GM21390 (cell line): ENCODE results near the gene TPBGL.

Experiments
- ATAC-seq: cut with Tn5 transposase; IDR thresholded peaks from one replicate; pipeline ENCODE4 v1.9.1; 2021; ENCODE audit not compliant: unreplicated experiment

TPBGL gene

DNA sequence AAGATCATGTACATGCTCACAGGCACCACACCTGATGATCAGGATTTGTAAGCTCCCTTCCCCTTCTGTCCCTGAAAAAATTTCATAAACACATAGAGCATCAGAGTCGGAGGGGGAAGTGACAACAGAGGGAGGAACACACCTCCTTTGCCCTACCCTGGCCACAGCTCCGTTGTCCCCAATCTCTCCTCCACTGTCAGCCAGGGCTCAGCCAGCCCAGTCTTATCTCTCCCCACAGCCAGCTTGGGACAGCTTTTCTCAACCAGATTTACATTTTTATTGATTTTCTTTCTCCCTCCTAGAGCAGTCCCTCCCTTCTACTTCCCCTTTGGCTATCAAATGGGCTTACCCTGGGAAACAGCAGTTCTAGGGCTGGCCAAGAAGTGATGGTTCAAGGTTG, 32.1 kb upstream of the TPBGL start:
- ATAC-seq: no peak

DNA sequence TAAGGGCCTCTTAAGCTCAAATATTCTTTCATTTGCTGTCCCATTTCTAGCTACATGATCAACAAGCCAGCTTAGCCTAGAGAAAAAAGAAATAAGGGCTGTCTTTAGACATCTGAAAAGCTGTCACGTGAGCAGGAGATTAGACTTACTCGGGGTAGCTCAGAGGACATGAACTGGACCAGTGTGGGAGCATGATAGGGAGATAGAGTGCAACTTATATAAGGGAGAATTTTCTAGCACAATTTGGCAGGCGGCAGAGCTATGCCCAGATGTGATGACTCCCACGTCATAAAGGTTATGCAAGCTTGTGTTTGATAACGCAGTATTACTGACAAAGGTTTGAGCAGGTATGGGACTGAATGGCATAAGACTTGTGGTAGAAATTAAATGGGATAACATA, 28.2 kb upstream of the TPBGL start:
- ATAC-seq: no peak

DNA sequence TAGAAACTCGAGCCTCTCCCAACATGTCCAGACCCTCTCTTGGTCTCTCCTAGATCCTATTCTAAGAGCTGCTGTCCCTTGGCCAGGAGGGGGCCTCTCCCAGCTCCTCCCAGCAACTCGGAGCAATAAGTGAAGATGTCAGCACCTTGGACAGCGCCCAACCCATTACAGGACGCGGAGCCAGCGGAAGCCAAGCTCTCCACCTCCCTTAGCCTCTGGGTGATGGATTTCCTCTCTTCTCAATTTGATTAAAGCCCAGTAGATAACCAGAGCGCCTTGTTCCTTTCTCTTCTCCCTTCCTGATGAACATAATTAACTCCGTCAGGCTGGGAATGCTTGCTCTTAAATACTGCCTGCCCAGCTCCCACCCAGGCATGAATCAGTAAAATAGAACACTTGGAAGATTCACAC, 26.2 kb upstream of the TPBGL start:
- no peak for ATAC-seq

DNA sequence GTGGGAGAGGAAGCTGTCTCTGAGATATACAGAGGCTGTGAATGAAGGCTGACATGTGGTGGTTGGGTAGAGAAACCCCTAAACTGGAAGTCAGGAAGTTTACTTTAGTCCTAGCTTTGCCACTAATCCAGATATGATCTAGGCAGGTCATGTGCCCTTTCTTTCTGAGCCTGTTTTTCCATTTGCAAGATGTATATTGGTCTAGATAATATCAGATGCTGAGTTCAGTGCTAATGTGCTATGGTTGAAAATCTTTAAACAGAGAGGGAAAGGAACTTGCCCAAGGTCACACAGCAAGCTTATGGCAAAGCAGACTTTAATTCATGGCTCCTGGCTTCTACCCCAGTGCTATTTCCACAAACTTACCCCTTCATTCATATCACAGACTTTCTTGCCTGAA, 25.7 kb upstream of the TPBGL start:
- ATAC-seq: no peak

DNA sequence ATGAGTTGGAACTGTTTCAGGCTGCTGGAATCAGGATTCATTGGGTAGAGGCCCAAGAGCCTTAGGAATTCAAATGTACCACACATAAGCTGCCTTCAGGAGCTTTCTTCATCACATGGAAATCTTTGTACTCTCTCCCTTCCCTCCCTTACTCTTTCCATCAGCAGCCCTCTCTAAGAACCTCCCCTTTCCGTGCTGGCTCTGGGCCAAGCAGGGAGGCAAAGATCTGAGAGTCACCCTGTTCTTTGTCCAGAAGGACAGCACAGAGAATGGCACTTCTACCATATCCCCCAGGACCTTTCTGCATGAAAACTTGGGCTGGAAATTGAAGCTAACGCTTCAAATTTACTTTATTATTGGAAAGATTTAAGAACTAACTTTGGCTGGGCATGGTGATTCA, 20.7 kb upstream of the TPBGL start:
- no peak for ATAC-seq

DNA sequence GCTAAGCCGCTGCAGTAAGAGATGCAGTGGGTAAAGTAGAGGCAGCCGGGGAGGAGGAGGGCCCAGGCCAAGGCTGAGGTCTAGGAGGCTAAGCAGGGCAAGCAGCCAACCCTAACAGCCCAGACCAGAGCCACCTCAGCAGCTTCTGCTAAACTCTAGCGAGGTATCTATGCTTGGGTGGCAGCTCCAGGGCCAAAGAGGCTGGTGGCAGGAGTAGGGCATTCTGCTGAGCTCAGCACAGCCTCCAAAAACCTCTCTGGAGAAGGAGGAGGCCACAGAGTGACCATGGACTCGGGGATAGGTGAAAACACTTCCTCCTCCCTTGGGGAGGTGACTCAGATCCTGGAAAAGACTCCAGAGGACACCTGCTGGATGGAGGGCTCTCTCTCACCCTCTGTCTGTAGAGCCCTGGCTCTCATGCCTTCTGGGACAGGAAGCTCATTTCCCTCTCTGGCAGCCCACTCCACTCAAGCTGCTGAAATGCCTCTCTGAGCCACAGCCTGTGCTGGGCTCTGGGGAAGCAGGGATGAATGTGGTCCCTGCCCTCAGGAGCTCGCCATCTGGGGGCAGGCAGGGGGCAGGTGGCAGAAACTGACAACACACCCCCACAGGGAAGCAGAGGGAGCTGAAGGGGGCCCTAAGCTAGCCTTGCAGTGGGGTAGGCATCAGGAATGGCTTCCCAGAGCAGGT, 16.5 kb upstream of the TPBGL start:
- no peak for ATAC-seq

DNA sequence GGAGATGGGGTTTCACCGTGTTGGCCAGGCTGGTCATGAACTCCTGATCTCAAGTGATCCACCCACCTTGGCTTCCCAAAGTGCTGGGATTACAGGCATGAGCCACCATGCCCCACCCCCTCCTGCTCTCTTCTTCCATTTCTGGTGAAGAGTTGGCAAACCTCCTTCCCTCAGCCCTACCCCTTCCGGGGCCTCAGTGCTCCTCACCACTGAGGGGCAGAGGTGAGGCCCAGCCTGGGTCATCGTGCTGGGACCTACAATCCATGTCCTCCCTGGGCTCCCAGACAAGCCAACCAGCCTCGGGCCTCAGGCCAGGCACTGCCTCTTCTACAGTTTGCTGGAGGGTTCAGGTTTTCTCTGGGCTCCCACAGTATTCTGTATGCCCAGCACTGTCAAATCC, 14.8 kb upstream of the TPBGL start:
- ATAC-seq: no peak

DNA sequence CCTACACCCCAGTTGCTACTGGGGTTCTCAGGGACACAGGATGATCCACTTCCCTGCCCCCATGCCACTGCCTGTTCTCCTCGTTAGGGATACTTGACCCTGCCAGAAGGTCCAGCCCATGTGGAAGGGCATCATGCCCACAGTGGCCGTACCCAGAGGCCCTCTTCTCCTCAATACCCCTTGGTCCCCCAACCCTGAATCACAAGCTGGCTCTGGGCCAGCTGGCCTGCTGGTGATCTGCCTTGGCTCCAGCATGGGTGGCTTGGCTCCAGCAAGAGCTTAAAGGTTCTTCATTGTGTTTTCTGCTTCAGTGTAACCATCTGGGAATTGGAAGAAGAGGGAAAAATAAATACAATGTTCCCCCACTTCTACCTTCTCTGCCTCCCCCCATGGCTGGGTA, 11.1 kb upstream of the TPBGL start:
- no peak for ATAC-seq

DNA sequence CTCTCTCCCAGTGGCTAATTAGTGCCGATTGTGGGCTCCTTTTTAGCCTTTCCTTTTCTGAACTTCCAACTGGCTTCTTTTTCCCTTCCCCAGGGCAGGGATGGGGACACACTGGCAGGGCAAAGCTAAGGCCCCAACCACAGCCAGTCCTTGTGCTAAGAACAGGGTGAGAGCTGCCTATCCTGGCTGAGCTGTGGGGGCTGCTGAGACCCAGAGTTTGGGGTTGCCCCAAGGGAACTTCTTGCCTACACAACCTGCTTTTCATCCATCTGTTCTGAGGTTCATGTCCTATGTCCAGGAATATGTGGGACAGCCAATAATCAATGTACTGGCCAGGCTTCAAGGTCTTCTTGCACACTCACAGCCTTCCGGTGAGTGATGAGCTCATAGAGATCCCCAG, 10.0 kb upstream of the TPBGL start:
- ATAC-seq: no peak

DNA sequence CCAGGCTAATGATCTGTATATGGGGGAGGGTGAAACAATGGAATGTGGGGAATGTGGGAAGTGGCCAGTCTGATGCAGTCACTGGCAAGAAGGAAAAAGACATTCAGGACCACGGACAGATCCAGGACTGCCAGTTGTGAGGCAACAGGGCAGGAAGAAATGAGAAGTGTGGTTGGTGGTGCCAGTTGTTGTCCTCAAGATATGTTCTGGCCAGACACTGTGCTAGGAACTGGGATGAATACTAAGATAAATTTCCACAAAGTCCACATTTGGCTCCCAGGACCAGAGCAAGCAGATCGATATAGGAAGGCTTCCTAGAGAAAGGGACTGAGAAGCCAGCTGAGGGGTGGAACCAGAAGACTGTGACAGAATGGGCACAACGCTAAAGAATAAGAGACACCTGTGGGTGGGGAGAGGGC, 6.8 kb upstream of the TPBGL start:
- ATAC-seq: no peak

DNA sequence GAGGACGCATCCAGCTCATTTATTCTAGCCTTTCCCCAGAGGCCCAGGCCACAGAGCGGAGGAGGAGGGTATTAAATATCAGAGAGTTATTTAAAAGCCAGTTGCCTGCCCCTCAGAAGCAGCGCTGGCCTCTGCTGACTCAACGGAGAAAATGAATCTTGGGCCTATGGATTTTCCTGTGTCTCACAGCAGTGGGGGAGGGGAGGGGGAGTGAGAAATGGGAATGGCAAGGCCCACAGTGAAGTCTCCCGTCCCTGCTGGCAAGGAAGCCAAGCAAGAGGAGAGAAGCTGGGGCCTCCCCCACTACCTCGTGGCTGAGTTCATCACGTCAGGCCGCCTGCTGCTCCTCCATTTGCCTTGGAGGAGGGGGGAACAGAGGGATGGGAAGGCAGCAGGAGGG, 4.5 kb upstream of the TPBGL start:
- ATAC-seq: no peak

DNA sequence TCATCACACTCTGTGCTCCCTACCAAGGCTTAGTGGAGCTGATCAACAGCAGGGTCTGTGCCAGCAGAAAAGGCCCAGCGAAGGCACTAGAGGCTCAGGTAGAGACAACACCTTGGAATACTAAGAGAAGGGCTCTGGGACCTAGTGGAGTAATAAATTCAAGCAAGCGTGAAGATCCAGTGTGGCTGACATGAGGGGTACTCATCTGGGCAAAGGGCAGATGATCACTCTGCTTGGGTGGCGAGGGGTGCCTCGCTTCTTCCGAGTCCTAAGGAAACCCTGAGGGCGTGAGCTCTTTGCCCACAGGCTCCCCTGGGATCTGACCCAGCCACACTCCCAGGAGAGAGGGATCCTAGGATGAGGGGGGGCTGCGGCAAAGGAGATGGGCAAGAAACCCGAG, 3.5 kb upstream of the TPBGL start:
- ATAC-seq: no peak

DNA sequence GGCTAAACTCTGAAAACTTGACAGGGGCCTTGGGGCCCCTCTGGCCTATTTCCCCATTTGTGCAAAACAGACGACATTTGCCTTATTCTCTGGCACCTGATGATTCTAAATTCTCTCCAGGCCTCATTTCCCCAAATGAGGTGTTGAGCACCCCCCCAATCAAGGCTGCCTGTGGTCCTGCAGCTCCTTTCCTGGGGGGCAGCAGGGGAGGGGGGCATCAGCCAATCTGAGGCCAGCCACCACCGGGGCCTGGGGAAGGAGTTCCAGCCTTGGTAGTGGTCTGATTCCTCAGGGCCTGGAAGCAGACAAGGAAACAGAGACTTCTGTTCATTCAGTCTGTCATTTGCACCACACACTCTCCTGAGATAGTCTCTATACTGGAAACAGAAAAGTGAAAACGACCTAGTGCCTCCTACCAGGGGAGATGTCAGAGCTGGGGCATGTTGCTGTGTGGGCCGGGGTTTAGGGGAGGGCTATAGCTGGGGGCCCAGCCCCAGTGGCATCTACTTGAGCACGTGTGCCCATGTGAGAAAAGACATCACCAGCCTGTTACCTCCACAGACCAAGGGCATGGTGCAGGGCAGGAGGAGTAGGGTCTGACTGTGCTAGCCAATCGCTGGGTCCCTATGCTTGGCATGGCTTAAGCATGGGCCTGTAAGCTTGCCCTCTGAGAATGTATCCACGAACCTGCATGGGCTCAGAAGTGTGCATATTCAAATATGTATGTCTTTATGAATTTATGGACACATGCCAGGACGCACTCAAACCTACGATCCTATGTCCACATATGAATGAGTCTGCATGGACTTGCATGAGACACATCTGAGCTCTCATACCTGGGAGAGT, 1.8 kb upstream of the TPBGL start:
- ATAC-seq: no peak

DNA sequence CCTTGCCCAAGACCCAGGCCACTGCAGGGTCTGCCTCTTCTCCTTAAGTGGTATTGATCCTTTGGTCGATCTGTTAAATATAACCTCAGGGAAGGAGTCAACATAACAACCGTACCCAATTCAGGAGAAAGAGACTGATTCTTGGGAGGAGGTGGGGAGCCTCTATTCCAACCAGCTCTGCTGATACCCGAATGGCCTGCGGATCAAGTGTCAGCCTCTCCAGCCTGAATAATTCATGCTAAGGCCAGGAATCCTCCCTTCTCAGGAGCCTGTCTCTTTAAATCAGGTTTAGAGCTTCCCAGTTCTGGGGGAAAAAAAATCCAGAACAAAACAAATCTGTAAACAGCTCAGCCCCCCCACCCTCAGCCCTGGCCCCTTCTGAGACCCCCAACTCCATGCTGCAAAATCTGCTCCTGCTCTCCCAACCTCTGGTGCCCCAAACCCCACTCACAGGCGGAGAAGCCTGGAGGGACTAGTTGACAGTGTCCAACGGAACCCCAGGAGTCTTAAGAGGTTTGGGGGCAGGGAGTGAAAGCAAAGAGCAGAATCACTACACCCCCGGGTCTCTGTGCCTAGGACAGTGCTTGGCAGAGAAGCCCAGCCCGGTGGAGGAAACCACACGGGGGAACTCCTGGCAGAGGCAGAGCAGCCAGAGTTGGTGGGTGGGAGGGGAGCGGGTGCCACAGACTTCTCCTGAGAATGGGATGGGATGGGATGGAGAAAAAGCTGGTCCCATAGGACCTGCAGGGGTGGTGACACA, 863 bp upstream of the TPBGL start:
- ATAC-seq: no peak

DNA sequence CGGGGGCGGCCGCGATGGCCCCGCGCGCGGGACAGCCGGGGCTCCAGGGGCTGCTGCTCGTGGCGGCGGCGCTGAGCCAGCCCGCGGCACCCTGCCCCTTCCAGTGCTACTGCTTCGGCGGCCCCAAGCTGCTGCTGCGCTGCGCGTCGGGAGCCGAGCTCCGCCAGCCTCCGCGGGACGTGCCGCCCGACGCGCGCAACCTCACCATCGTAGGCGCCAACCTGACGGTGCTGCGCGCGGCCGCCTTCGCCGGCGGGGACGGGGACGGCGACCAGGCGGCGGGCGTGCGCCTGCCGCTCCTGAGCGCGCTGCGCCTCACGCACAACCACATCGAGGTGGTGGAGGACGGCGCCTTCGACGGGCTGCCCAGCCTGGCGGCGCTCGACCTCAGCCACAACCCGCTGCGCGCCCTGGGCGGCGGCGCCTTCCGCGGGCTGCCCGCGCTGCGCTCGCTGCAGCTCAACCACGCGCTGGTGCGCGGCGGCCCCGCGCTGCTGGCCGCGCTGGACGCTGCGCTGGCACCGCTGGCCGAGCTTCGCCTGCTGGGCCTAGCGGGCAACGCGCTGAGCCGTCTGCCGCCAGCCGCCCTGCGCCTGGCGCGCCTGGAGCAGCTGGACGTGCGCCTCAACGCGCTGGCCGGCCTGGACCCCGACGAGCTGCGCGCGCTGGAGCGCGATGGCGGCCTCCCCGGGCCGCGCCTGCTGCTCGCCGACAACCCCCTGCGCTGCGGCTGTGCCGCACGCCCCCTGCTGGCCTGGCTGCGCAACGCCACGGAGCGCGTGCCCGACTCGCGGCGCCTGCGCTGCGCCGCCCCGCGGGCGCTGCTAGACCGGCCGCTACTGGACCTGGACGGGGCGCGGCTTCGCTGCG, 697 bp downstream of the TPBGL start:
- peak; percentile 91 for ATAC-seq

DNA sequence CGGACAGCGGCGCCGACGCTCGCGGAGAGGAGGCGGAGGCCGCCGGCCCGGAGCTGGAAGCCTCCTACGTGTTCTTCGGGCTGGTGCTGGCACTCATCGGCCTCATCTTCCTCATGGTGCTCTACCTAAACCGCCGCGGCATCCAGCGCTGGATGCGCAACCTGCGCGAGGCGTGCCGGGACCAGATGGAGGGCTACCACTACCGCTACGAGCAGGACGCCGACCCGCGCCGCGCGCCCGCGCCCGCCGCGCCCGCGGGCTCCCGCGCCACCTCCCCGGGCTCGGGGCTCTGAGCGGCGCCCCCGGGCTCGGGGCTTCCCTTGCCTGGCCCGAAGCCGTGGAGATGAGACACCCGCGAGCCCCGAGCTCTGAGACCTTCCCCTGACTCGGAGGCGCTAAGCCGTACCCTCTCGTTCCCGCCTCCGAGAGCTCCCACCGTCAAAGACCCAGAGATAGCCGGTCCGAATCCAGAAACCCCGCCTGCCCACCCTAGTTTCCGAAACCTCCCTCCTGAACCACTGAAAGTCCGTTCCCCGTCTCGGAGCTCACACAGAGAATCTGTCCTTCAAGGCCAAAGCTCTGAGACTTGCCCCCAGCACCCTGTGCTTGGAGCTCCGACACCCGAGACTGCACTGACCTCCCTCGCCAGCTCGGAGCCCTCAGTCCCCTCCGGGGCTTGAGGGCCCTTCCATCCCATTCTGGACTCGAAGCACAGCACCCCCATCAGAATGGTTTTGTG, 1.5 kb downstream of the TPBGL start:
- ATAC-seq: no peak

DNA sequence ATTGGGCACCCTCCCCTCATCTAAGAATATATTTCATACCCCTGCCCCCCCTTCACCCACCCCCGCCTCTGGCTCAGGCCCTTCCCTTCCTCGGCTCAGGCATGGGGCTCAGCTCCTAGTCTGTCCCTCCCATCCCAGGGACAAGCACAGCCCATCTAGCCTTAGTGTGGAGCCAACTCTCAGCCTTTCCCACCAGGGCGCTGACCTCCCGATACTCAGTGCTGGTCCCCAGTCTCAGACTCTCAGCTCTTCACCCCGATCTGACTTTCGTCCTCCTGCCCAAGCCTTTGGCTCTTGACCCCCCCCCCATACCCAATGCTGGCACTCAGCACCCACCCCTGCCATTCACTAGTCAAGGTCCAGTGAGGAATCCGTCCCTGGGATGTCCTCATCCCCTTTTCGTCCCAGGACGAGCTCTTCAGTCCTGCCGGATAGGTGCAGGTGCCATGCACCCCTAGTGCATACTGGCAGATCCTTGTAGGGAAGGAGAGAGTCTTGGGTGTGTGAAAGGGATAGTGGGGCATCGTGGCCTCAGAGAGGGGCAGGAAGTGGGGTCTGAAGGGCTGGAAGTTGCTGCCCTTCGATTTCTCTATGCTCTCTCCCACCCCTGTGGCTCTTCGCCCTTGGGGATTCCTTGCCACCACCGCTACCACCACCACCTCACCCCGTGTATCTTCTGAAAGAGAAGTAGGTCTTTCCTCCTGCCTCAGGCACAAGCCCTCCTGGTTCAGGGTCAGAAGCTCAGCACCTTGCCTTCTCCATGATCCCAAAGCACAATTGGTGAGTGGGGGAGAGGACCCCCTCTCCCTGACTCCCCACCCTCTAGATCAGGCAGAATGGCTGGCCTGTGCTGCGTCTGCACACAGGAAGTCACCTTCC, 2.4 kb downstream of the TPBGL start:
- ATAC-seq: no peak

DNA sequence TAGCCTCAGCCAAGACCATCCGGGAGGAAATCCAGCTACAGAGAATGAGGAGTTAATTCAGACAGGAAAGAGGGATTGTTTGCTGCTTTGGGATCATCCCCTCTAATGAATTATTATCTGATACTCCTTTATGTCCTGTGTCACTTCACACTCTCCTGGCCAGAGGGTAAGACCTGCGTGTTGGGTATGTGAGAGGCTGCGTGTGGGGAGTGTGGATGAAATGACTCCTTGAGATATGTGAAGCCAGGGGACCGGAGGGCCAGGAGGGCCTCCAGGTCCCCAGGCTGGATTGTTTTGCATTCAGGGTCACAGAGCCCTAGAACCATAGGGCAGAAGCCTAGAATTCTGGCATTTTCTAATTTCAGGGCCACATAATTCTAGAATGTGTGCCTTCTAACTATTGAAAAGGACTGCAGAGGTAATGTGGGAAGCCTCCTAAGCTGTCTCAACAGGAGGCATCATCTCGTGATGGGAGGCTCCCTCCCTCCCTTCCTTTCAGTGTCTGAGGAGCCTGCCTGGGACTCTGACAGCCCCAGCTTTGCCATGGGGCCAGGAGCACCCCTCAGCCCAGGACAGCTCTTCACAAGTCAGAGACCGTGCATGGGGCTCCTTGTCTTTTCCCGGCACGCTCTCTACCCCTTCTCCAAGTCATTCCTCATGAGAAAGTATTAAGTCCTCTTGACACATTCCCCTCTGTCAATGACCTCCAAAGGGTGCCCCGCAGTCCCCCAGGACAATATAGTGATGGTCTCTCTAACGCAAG, 3.7 kb downstream of the TPBGL start:
- no peak for ATAC-seq
